Neuron (in vitro differentiated cells): ENCODE measurements around the gene PRPF18.

Experiments
- H2AFZ ChIP-seq: one replicate; pipeline ENCODE4 v1.6.1; 2013; ENCODE audit warnings: low read depth, mild to moderate bottlenecking, inconsistent platforms, low read length, moderate library complexity
- H3K27me3 ChIP-seq: one replicate; pipeline ENCODE4 v1.6.1; 2013; ENCODE audit warnings: low read length; ENCODE audit not compliant: insufficient read depth
- H3K36me3 ChIP-seq: one replicate; pipeline ENCODE4 v1.6.1; 2013; ENCODE audit warnings: low read length; ENCODE audit not compliant: insufficient read depth
- H3K4me1 ChIP-seq: one replicate; pipeline ENCODE4 v1.6.1; 2013; ENCODE audit warnings: low read length; ENCODE audit not compliant: insufficient read depth
- H3K4me3 ChIP-seq: 2 replicates; pipeline ENCODE4 v1.5.1; 2013; ENCODE audit warnings: mild to moderate bottlenecking, low read length, moderate library complexity
- H3K9me3 ChIP-seq: one replicate; pipeline ENCODE4 v1.6.1; 2013; ENCODE audit warnings: low read length

PRPF18 gene

DNA sequence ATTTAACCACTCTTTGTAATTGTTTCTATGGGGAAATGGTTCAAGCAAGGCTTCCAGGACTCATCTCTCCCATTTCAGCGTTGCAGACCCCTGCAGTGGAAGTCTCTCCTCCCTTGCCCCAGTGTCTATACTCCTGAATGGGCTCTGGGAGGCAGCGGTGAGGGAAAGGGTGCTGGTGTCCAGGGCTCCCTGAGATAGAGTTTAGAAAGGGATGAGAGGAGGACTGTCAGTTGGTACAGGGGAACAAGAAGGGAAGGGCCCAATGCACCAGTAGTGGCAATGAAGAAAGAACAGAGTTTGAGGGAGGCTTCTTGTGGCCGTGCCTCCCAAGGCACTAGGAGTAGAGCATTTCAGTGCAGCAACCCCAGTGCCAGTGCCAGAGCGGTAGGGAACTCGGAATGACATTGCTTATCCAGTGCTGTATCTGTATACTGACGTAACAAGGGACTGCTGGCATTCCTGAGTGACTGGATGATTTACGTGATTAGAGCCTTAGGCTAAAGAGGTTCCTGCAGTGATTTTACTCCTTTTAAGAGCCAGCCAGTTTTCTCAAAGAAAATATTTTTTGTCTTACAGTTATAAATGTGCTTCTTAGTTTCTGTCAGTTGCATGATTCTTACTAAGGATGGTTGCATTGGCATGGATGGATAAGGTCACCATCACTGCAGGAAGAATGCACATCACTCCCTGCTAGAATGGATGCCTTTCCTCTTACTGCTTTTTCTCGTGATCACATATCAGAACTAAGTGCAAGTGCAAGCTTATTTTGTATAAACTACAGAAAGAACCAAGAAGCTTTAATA, 28.0 kb downstream of the PRPF18 start:
- Histone ChIP-seq H3K36me3 (peaks cover 41% of the 10 kb centered on the region), H2AFZ (no peak overlapping the region), H3K9me3 (no peaks in the 10 kb centered on the region)

GRCh38 chr10:13615650-13616300, 29.0 kb downstream of the PRPF18 start:
- H3K27me3 ChIP-seq: no peaks in the 10 kb centered on the region
- no peak overlapping the region for H2AFZ ChIP-seq
- H3K4me1 ChIP-seq: peaks cover 7% of the 10 kb centered on the region
- peaks cover 32% of the 10 kb centered on the region for H3K36me3 ChIP-seq
- H3K9me3 ChIP-seq: no peaks in the 10 kb centered on the region
- no peak overlapping the region for H3K4me3 ChIP-seq

More for the DNA sequence above, 28.0 kb downstream of the PRPF18 start:
- no peaks in the 10 kb centered on the region for H3K27me3 ChIP-seq
- H3K4me3 ChIP-seq: no peak overlapping the region
- peaks cover 7% of the 10 kb centered on the region for H3K4me1 ChIP-seq

- H3K36me3 ChIP-seq: peaks cover 31% of the 10 kb centered on the region
- H3K9me3 ChIP-seq: no peaks in the 10 kb centered on the region
- H3K27me3 ChIP-seq: no peaks in the 10 kb centered on the region
- no peak overlapping the region for H3K4me3 ChIP-seq
- H3K4me1 ChIP-seq: peaks cover 7% of the 10 kb centered on the region
- no peak overlapping the region for H2AFZ ChIP-seq
These were observed 30.4 kb downstream of the PRPF18 start for GRCh38 chr10:13617116-13617515.

DNA sequence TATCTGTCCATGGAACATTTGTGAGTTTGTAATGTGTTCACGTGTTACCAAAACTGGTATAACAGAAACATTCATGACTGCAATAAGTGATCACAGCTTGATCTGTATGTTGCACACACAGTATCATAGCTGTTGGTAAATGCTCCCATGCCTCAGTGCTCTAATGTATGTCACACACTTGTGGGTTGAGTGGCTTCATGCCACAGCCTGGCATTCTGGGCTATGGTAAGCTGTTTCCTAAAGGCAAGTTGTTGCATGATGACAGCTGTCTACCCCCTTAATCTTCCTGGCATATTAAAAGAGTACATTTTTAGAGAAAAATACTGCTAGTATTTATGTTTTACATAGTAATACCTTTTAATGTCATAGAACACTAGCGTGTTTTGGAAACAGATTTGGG, 35.2 kb downstream of the PRPF18 start:
- Histone ChIP-seq H3K4me1 (no peaks in the 10 kb centered on the region), H3K4me3 (no peak overlapping the region), H3K27me3 (no peaks in the 10 kb centered on the region), H2AFZ (no peak overlapping the region), H3K36me3 (peaks cover 23% of the 10 kb centered on the region), H3K9me3 (no peaks in the 10 kb centered on the region)

DNA sequence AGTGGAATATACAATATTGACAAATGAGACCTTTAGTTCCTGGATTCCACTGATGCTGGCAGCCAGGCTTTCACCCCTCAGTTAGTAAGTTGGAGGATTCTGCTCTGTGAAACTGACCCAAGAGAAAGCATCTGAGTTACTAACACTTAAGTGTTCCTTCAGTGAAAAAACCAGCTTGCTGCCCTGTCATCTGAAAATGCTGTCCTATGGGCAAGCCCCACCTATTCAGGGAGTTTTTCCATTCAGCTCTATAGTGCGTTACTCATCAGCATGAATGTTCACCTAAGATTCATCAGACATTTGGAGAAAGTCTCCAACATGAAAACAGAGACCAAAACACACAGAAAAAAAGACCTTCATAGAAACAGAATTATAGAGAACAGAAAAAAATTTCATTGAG, 37.9 kb downstream of the PRPF18 start:
- Histone ChIP-seq H3K4me3 (no peak overlapping the region), H3K9me3 (no peaks in the 10 kb centered on the region), H3K27me3 (no peaks in the 10 kb centered on the region), H3K36me3 (peaks cover 5% of the 10 kb centered on the region), H3K4me1 (peaks cover 12% of the 10 kb centered on the region), H2AFZ (no peak overlapping the region)

GRCh38 chr10:13627459-13628310, 40.9 kb downstream of the PRPF18 start:
- H3K4me1 ChIP-seq: peaks cover 20% of the 10 kb centered on the region
- no peaks in the 10 kb centered on the region for H3K9me3 ChIP-seq
- no peaks in the 10 kb centered on the region for H3K27me3 ChIP-seq
- H2AFZ ChIP-seq: no peak overlapping the region
- H3K36me3 ChIP-seq: peaks cover 8% of the 10 kb centered on the region
- H3K4me3 ChIP-seq: no peak overlapping the region

- no peak overlapping the region for H3K4me3 ChIP-seq
- peaks cover 25% of the 10 kb centered on the region for H3K4me1 ChIP-seq
- H2AFZ ChIP-seq: no peak overlapping the region
- H3K36me3 ChIP-seq: peaks cover 11% of the 10 kb centered on the region
- no peaks in the 10 kb centered on the region for H3K27me3 ChIP-seq
- no peaks in the 10 kb centered on the region for H3K9me3 ChIP-seq
These were observed 41.9 kb downstream of the PRPF18 start for GRCh38 chr10:13628661-13629060.

- no peaks in the 10 kb centered on the region for H3K27me3 ChIP-seq
- no peak overlapping the region for H2AFZ ChIP-seq
- H3K36me3 ChIP-seq: peaks cover 11% of the 10 kb centered on the region
- no peak overlapping the region for H3K4me3 ChIP-seq
- H3K4me1 ChIP-seq: peaks cover 26% of the 10 kb centered on the region
- H3K9me3 ChIP-seq: no peaks in the 10 kb centered on the region
These were observed 42.4 kb downstream of the PRPF18 start for GRCh38 chr10:13629116-13629515.

DNA sequence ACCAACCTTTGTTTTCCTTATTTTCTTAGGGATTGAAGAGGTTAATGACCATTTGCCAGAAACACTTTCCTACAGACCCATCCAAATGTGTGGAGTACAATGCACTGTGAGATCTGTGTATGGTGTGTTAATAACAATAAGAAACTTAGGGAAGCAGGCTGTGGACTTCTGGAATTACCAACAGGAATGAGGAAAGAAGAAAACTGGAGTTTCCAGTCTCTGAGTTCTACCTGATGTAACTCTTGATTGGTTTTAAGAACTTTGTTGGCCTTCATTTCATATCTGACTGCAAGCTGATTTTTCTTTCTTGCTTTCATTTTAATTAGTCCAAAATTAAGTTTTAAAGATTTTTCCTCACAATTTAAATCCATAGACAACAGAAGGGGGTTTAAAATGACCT, 43.5 kb downstream of the PRPF18 start:
- H2AFZ ChIP-seq: no peak overlapping the region
- peaks cover 26% of the 10 kb centered on the region for H3K4me1 ChIP-seq
- H3K9me3 ChIP-seq: no peaks in the 10 kb centered on the region
- H3K4me3 ChIP-seq: no peak overlapping the region
- H3K27me3 ChIP-seq: no peaks in the 10 kb centered on the region
- H3K36me3 ChIP-seq: peaks cover 11% of the 10 kb centered on the region

DNA sequence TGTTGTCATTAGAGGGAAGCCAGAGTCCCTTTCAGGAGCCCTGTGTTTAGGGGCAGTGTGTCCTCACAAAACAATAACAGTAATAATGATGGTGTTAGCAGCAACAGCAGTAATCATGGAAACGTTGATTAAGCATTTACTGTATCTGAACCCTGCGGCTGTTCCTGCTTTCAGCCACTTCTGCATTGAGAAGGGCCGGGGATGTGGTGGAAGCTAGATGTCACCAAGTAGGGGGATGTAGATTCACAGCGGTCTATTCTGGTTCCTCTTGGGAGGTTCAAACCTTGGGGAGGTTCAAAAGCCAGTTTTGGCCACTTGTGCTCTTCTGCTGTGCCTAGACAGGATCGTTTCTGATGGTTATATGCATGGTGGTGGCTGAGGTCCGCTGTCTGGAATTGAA, 44.8 kb downstream of the PRPF18 start:
- no peak overlapping the region for H2AFZ ChIP-seq
- H3K36me3 ChIP-seq: peaks cover 11% of the 10 kb centered on the region
- peaks cover 26% of the 10 kb centered on the region for H3K4me1 ChIP-seq
- no peaks in the 10 kb centered on the region for H3K9me3 ChIP-seq
- no peak overlapping the region for H3K4me3 ChIP-seq
- H3K27me3 ChIP-seq: no peaks in the 10 kb centered on the region

DNA sequence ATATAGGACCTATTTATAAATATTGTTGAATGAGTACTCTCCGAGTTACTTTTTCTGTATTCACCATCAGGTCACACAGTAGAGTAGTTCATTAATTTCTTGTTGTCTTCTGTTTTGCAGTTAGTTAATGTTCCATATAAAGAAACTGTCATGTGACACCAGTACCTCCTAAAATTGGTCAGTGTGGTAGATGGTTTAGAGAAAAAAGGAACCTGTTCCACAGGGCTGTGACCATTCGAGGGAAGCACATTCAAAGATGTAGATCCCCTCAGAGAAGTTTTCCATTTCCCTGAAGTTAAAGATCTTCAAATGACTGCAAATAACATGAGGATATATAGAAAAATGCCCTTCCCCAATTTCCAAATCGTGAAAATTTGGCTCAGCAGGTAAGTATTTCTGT, 45.7 kb downstream of the PRPF18 start:
- no peak overlapping the region for H2AFZ ChIP-seq
- H3K36me3 ChIP-seq: peaks cover 11% of the 10 kb centered on the region
- no peaks in the 10 kb centered on the region for H3K27me3 ChIP-seq
- H3K4me3 ChIP-seq: no peak overlapping the region
- H3K4me1 ChIP-seq: peaks cover 26% of the 10 kb centered on the region
- H3K9me3 ChIP-seq: no peaks in the 10 kb centered on the region

GRCh38 chr10:13632884-13633440, 46.2 kb downstream of the PRPF18 start:
- no peaks in the 10 kb centered on the region for H3K9me3 ChIP-seq
- H2AFZ ChIP-seq: no peak overlapping the region
- H3K36me3 ChIP-seq: peaks cover 11% of the 10 kb centered on the region
- no peak overlapping the region for H3K4me3 ChIP-seq
- H3K27me3 ChIP-seq: no peaks in the 10 kb centered on the region
- H3K4me1 ChIP-seq: peaks cover 26% of the 10 kb centered on the region

DNA sequence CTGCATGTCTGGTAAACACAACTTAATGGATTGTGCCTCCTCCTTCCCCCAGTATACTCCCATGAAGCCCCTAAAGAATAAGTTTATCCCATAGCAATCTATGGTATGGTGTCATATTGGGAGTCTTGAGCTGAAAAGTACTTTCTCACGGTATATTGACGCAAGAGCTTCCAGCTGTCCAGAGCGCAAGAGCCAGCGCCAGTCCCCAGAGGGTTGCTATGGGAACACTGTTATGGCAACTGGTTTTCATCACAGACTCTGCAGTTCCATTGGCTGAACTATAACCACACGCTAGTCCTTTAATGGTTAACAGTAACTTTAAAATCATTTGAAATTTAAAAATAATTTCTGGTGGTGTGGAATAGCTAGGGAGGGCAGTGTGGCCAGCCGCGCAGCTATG, 46.9 kb downstream of the PRPF18 start:
- H3K9me3 ChIP-seq: no peaks in the 10 kb centered on the region
- H3K36me3 ChIP-seq: peaks cover 11% of the 10 kb centered on the region
- no peaks in the 10 kb centered on the region for H3K27me3 ChIP-seq
- H3K4me3 ChIP-seq: no peak overlapping the region
- peaks cover 23% of the 10 kb centered on the region for H3K4me1 ChIP-seq
- H2AFZ ChIP-seq: no peak overlapping the region
